Nephron (organoid): ENCODE data around the gene COL4A1.
A peak's percentile ranks its signal among the peaks of the same experiment; 100 is the strongest.

Experiments
- H3K27ac Mint-ChIP-seq, 3 experiments: 2 replicates each; pipeline ENCODE4 v1.8.0; 2020; ENCODE audit warnings: mixed read lengths in 3 of 3, mild to moderate bottlenecking in 2 of 3, moderate library complexity in 1 of 3
- H3K27me3 Mint-ChIP-seq: 2 replicates; pipeline ENCODE4 v1.8.0; 2021; ENCODE audit warnings: low read depth, mild to moderate bottlenecking, moderate library complexity, mixed read lengths
- H3K36me3 Mint-ChIP-seq: 2 replicates; pipeline ENCODE4 v1.8.0; 2020; ENCODE audit warnings: low read depth, mixed read lengths
- H3K4me1 Mint-ChIP-seq: 2 replicates; pipeline ENCODE4 v1.8.0; 2020; ENCODE audit warnings: mixed read lengths
- H3K4me3 Mint-ChIP-seq, 3 experiments: 2 replicates each; pipeline ENCODE4 v1.8.0; 2020; ENCODE audit warnings: mild to moderate bottlenecking in 3 of 3, mixed read lengths in 3 of 3, moderate library complexity in 2 of 3
- H3K9me3 Mint-ChIP-seq: 2 replicates; pipeline ENCODE4 v1.8.0; 2020; ENCODE audit warnings: mixed read lengths
- CTCF ChIP-seq, 3 experiments: fragments of 200-600 bp; sonication (generic); IDR thresholded peaks; one replicate each; pipeline ENCODE4 v1.5.0; 2021; ENCODE audit warnings: antibody characterized with exemption in 3 of 3; ENCODE audit not compliant: unreplicated experiment in 3 of 3

The COL4A1 gene

GRCh38 chr13:110301083-110301482 lies 5.9 kb downstream of the COL4A1 start:
- Mint-ChIP-seq H3K27ac (peak overlapping the region; percentile 40 to 71 (median 54)), H3K4me1 (peaks cover 80% of the 10 kb centered on the region)

GRCh38 chr13:110300090-110300815 lies 6.7 kb downstream of the COL4A1 start:
- TF ChIP-seq CTCF (IDR thresholded peaks at IDR 0.05; ENCODE audit: unreplicated experiment in 3 of 3), result no peak
- Mint-ChIP-seq H3K27me3 (no peaks in the 10 kb centered on the region), H3K27ac (peak overlapping the region; percentile 22 to 56 (median 48)), H3K9me3 (no peaks in the 10 kb centered on the region), H3K4me3 (no peak overlapping the region), H3K4me1 (peaks cover 76% of the 10 kb centered on the region), H3K36me3 (peaks cover 3% of the 10 kb centered on the region)

More at GRCh38 chr13:110301083-110301482, 5.9 kb downstream of the COL4A1 start:
- peaks cover 3% of the 10 kb centered on the region for H3K36me3 Mint-ChIP-seq
- no peaks in the 10 kb centered on the region for H3K27me3 Mint-ChIP-seq
- no peaks in the 10 kb centered on the region for H3K9me3 Mint-ChIP-seq
- no peak for TF ChIP-seq CTCF (IDR thresholded peaks at IDR 0.05; ENCODE audit: unreplicated experiment in 3 of 3)
- H3K4me3 Mint-ChIP-seq, result peak overlapping the region in 2 of 3 experiments; percentile 14 to 35

- no peaks in the 10 kb centered on the region for H3K27me3 Mint-ChIP-seq
- H3K27ac Mint-ChIP-seq, result peak overlapping the region in 1 of 3 experiments; percentile 26
- H3K4me3 Mint-ChIP-seq, result no peak overlapping the region
- peaks cover 3% of the 10 kb centered on the region for H3K36me3 Mint-ChIP-seq
- no peak for TF ChIP-seq CTCF (IDR thresholded peaks at IDR 0.05; ENCODE audit: unreplicated experiment in 3 of 3)
- H3K4me1 Mint-ChIP-seq, result peaks cover 68% of the 10 kb centered on the region
- no peaks in the 10 kb centered on the region for H3K9me3 Mint-ChIP-seq
Observed at GRCh38 chr13:110299283-110299840, 7.6 kb downstream of the COL4A1 start.

GRCh38 chr13:110298505-110299282 lies 8.3 kb downstream of the COL4A1 start:
- Mint-ChIP-seq H3K36me3 (peaks cover 3% of the 10 kb centered on the region), H3K4me3 (peak overlapping the region in 1 of 3 experiments; percentile 41), H3K27me3 (no peaks in the 10 kb centered on the region)

More at GRCh38 chr13:110298505-110299282, 8.3 kb downstream of the COL4A1 start:
- Mint-ChIP-seq H3K27ac (peak overlapping the region; percentile 64 to 80 (median 77)), H3K4me1 (peaks cover 61% of the 10 kb centered on the region), H3K9me3 (no peaks in the 10 kb centered on the region)
- TF ChIP-seq CTCF (IDR thresholded peaks at IDR 0.05; ENCODE audit: unreplicated experiment in 3 of 3), result no peak
